ENCODE data around the gene PICK1. TPM values are rescaled to one million over a fixed set of nuclear protein-coding genes. Genes with fewer than 3 reads are reported as not detected.

The PICK1 gene
- total RNA-seq, 2 donors from 2014 or later, result 90.0 to 114 TPM

DNA sequence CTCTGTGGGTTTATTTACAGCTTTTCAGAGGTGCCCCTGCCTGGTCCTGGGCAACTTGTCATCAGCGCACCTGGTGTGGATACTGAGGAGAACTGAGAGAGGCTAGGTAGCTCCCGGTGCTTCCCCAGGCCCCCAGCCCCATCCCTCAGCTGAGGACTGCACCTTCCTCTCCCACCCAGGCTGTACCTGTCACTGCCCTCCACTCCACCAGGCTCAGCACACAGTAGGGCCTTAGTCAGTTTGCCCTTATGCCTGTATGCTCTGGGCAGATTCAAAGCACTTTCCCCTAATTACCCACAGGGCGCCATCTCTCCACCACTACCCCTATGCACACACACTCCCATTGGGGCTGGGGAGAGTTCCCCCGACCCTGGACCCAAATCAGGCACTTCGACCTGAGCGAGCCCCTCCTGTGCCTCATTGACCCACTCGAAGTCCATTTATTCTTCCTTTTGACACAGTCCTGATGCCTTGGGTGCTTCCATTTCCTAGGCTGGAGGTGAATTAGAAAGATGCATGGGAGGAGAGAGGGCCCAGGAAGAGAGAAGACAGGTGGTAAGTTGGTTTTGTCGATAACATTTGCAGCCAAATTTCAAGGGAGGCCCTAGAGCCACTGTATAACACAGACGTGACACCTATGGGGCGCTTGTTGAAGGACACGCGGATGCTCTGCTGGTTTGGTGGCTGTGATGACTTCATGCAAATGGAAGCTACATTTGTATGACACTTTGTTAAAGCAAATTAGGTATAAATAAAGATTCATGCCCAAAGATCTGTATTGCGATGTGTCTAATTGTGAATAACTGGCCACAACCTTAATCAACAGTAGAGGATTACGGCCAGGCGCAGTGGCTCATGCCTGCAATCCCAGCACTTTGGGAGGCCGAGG lies 13.8 kb upstream of the PICK1 start:
- WGBS, result 89% methylated on average over 16 of the region's 16 CpGs
- intact Hi-C loops (cut with DNase I), result no loop called here
- no peak for DNase-seq (ENCODE audit: low spot score)
- Histone ChIP-seq H3K4me1 (replicated peaks) (no peaks in the 10 kb centered on the region), H3K27me3 (replicated peaks; ENCODE audit: insufficient read depth) (no peaks in the 10 kb centered on the region), H3K9me3 (no peaks in the 10 kb centered on the region), H3K4me3 (no peak overlapping the region), H3K27ac (no peak overlapping the region), H3K36me3 (no peaks in the 10 kb centered on the region)
- TF ChIP-seq, protein P1, sequence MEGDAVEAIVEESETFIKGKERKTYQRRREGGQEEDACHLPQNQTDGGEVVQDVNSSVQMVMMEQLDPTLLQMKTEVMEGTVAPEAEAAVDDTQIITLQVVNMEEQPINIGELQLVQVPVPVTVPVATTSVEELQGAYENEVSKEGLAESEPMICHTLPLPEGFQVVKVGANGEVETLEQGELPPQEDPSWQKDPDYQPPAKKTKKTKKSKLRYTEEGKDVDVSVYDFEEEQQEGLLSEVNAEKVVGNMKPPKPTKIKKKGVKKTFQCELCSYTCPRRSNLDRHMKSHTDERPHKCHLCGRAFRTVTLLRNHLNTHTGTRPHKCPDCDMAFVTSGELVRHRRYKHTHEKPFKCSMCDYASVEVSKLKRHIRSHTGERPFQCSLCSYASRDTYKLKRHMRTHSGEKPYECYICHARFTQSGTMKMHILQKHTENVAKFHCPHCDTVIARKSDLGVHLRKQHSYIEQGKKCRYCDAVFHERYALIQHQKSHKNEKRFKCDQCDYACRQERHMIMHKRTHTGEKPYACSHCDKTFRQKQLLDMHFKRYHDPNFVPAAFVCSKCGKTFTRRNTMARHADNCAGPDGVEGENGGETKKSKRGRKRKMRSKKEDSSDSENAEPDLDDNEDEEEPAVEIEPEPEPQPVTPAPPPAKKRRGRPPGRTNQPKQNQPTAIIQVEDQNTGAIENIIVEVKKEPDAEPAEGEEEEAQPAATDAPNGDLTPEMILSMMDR (IDR thresholded peaks at IDR 0.05), result no peak
- TF ChIP-seq POLR2A (IDR thresholded peaks at IDR 0.05), result no peak
- TF ChIP-seq POLR2AphosphoS5 (IDR thresholded peaks at IDR 0.05), result no peak

DNA sequence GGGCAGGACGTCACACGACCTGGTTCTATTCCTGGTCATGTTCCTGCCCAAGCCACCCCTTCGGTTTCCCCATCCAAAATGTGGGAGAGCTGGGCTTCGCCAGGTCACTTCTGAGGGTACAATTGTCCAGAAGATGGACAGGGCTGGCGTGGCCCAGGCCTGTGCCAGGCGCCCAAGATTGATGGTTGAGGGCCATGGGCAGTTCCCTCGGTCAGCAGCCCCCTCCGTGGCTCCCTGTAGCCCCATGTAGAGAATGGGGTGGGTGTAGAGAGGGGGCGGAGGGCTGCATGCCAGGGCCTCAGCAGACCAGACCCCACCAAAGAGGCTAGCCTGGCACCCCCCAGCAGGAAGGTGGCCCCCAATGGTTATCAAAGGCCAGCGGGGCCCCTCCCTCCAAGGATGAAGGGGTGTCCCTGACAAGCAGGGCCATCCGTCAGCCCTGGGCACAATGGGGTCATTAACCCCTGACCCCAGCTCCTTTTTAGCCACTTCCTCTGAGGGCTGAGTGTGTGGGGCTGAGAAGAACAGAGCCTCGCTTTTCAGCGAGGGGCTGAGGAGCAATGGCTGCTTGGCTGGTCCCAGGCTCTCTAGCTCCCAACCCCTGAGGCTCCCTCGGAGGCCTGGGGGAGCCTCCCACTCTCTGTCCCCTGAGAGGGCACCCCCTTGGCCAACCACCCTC lies 11.0 kb upstream of the PICK1 start:
- DNase-seq (ENCODE audit: low spot score), result no peak
- whole genome bisulfite sequencing, result 78% methylated on average over 13 of the region's 14 CpGs
- Histone ChIP-seq H3K36me3 (no peaks in the 10 kb centered on the region), H3K27ac (no peak overlapping the region), H3K4me1 (replicated peaks) (no peaks in the 10 kb centered on the region), H3K27me3 (replicated peaks; ENCODE audit: insufficient read depth) (no peaks in the 10 kb centered on the region), H3K9me3 (no peaks in the 10 kb centered on the region), H3K4me3 (no peak overlapping the region)
- intact Hi-C loops (cut with DNase I), result no loop called here
- no peak for TF ChIP-seq POLR2A (IDR thresholded peaks at IDR 0.05)
- TF ChIP-seq, protein P1 (IDR thresholded peaks at IDR 0.05), result no peak
- TF ChIP-seq POLR2AphosphoS5 (IDR thresholded peaks at IDR 0.05), result no peak

DNA sequence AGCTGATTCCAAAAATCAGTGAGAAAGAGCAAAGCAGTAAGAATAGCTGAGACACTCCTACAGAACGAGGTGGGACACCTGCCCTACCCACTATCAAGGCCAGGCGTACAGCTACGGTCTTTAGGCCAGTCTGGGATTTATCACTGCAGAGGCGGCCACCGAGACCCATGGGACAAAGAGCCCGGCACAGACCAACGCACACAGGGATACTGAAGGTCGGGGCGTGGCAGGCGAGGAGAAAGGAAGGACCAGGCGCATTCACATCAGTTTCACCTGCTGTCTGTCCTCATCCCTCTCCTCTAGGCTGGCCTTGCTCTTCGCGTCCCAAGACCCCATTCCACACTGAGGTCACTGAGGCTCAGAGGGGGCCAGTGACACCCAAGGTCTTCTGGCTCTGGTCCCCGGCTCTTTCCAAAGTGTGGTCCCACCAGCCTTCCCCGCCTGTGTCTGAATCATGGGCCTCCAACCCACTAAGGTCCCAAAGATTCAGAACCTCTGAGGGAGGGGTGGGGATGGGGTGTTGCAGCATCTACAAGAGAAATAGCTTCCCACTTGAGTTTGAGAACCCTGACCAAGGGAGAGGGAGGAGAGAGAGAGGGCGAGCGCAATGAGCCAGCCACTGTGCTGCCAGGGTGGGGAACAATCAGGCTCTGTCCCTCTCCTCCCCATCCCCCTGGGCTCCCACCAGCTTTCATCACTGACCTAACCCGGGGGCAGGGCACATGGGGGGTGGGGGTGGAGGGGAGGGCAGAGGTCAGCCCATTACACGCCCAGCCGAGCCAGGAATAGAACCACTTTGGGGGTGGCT lies 7.2 kb upstream of the PICK1 start:
- DNase-seq (ENCODE audit: low spot score), result no peak
- Histone ChIP-seq H3K36me3 (no peaks in the 10 kb centered on the region), H3K9me3 (no peaks in the 10 kb centered on the region), H3K27me3 (replicated peaks; ENCODE audit: insufficient read depth) (no peaks in the 10 kb centered on the region), H3K4me1 (replicated peaks) (no peaks in the 10 kb centered on the region), H3K27ac (no peak overlapping the region), H3K4me3 (no peak overlapping the region)
- intact Hi-C loops (cut with DNase I), result loop anchor here (5.0 kb wide), 3 partner anchors 57 to 522 kb away; partner anchors contain the start of gene DMC1
- TF ChIP-seq POLR2A (IDR thresholded peaks at IDR 0.05), result no peak
- no peak for TF ChIP-seq POLR2AphosphoS5 (IDR thresholded peaks at IDR 0.05)
- TF ChIP-seq, protein P1 (IDR thresholded peaks at IDR 0.05), result no peak
- WGBS, result 89% methylated on average over 19 of the region's 20 CpGs

DNA sequence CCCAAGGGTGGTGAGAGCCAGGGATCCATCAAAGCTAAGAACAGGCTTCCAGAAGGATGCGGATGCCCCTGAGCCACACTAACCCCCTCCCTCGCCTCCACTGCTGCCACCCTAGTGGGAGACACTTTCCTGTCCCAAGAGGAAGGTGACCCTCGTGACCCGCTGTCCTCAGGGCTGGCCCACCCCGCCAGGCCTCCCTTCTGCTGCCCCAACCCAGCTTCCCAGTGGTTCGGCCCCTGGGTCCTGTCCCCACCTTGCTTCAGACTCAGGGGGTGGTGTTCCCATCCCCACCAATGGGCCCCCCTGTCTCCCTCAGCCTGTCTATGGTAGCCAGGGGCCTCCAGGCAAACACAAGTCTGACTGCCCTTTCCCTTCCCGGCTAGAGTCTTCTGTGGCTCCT lies 6.5 kb upstream of the PICK1 start:
- H3K9me3 ChIP-seq, result no peaks in the 10 kb centered on the region
- WGBS, result 91% methylated on average over 6 of the region's 7 CpGs
- intact Hi-C loops (cut with DNase I), result loop anchor here (5.0 kb wide), 3 partner anchors 57 to 522 kb away; partner anchors contain the start of gene DMC1
- no peak overlapping the region for H3K27ac ChIP-seq
- no peak for DNase-seq (ENCODE audit: low spot score)
- H3K27me3 ChIP-seq (replicated peaks; ENCODE audit: insufficient read depth), result no peaks in the 10 kb centered on the region
- H3K36me3 ChIP-seq, result no peaks in the 10 kb centered on the region
- H3K4me1 ChIP-seq (replicated peaks), result no peaks in the 10 kb centered on the region
- H3K4me3 ChIP-seq, result no peak overlapping the region
- TF ChIP-seq POLR2AphosphoS5 (IDR thresholded peaks at IDR 0.05) (no peak), POLR2A (IDR thresholded peaks at IDR 0.05) (no peak)
- TF ChIP-seq, protein P1 (IDR thresholded peaks at IDR 0.05), result no peak
